ENCODE data around the gene RPAP2.
A peak's percentile ranks its signal among the peaks of the same experiment; 100 is the strongest.

The RPAP2 gene

GRCh38 chr1:92410706-92411105 lies 111.8 kb downstream of the RPAP2 start:
- Histone ChIP-seq H3K27me3 (ENCODE audit: insufficient read depth, low read length, poor library complexity) (no peaks in the 10 kb centered on the region), H3K4me3 (ENCODE audit: low read depth in 1 of 2, low read length in 2 of 2) (peak overlapping the region in 1 of 2 experiments; percentile 30; a peak in 2 of 4 replicates), H2AFZ (ENCODE audit: low read depth, low read length) (peak overlapping the region; percentile 15), H3K4me1 (ENCODE audit: insufficient read depth, low read length) (peaks cover 50% of the 10 kb centered on the region), H3K4me2 (ENCODE audit: insufficient read depth, low read length) (peak overlapping the region; percentile 54), H3K36me3 (ENCODE audit: insufficient read depth, low read length) (no peaks in the 10 kb centered on the region), H4K20me1 (ENCODE audit: insufficient read depth, low read length) (no peaks in the 10 kb centered on the region), H3K79me2 (ENCODE audit: insufficient read depth, low read length) (no peaks in the 10 kb centered on the region), H3K27ac (ENCODE audit: low read length) (peak overlapping the region; percentile 79), H3K9me3 (ENCODE audit: insufficient read depth, low read length, severe bottlenecking) (no peaks in the 10 kb centered on the region), H3K9ac (ENCODE audit: low read depth, low read length) (peak overlapping the region; percentile 43)
- ATAC-seq (ENCODE audit: insufficient read depth, low read depth), result peak; percentile 91
- no peak for TF ChIP-seq EZH2 (IDR thresholded peaks at IDR 0.05; ENCODE audit: borderline replicate concordance, low read depth, low read length, severe bottlenecking)
- TF ChIP-seq CTCF (IDR thresholded peaks at IDR 0.05; ENCODE audit: borderline replicate concordance, extremely low read depth, low read length, poor library complexity, severe bottlenecking), result peak; percentile 16
- peak; percentile 89 for DNase-seq

- Histone ChIP-seq H3K9ac (ENCODE audit: low read depth, low read length) (peak overlapping the region; percentile 43), H3K79me2 (ENCODE audit: insufficient read depth, low read length) (no peaks in the 10 kb centered on the region), H3K36me3 (ENCODE audit: insufficient read depth, low read length) (no peaks in the 10 kb centered on the region), H3K27me3 (ENCODE audit: insufficient read depth, low read length, poor library complexity) (no peaks in the 10 kb centered on the region), H3K4me2 (ENCODE audit: insufficient read depth, low read length) (peak overlapping the region; percentile 54), H3K4me1 (ENCODE audit: insufficient read depth, low read length) (peaks cover 50% of the 10 kb centered on the region), H3K9me3 (ENCODE audit: insufficient read depth, low read length, severe bottlenecking) (no peaks in the 10 kb centered on the region), H3K27ac (ENCODE audit: low read length) (peak overlapping the region; percentile 79), H4K20me1 (ENCODE audit: insufficient read depth, low read length) (no peaks in the 10 kb centered on the region), H3K4me3 (ENCODE audit: low read depth in 1 of 2, low read length in 2 of 2) (no peak overlapping the region), H2AFZ (ENCODE audit: low read depth, low read length) (0 out of 2 replicates have a peak overlapping the region, but pooled peaks have one; percentile 3)
- TF ChIP-seq EZH2 (IDR thresholded peaks at IDR 0.05; ENCODE audit: borderline replicate concordance, low read depth, low read length, severe bottlenecking) (no peak), CTCF (IDR thresholded peaks at IDR 0.05; ENCODE audit: borderline replicate concordance, extremely low read depth, low read length, poor library complexity, severe bottlenecking) (no peak)
- peak; percentile 55 for ATAC-seq (ENCODE audit: insufficient read depth, low read depth)
- peak; percentile 55 for DNase-seq
Observed at GRCh38 chr1:92411511-92411910, 112.7 kb downstream of the RPAP2 start.

- Histone ChIP-seq H3K4me1 (ENCODE audit: insufficient read depth, low read length) (no peaks in the 10 kb centered on the region), H4K20me1 (ENCODE audit: insufficient read depth, low read length) (no peaks in the 10 kb centered on the region), H3K27me3 (ENCODE audit: insufficient read depth, low read length, poor library complexity) (no peaks in the 10 kb centered on the region), H3K9ac (ENCODE audit: low read depth, low read length) (no peak overlapping the region), H3K79me2 (ENCODE audit: insufficient read depth, low read length) (no peaks in the 10 kb centered on the region), H3K9me3 (ENCODE audit: insufficient read depth, low read length, severe bottlenecking) (no peaks in the 10 kb centered on the region), H3K4me2 (ENCODE audit: insufficient read depth, low read length) (no peak overlapping the region), H3K36me3 (ENCODE audit: insufficient read depth, low read length) (no peaks in the 10 kb centered on the region), H3K27ac (ENCODE audit: low read length) (no peak overlapping the region), H3K4me3 (ENCODE audit: low read depth in 1 of 2, low read length in 2 of 2) (no peak overlapping the region), H2AFZ (ENCODE audit: low read depth, low read length) (peak overlapping the region; percentile 24; the same call in 1 of the 2 replicates)
- TF ChIP-seq EZH2 (IDR thresholded peaks at IDR 0.05; ENCODE audit: borderline replicate concordance, low read depth, low read length, severe bottlenecking), result no peak
- no peak for TF ChIP-seq CTCF (IDR thresholded peaks at IDR 0.05; ENCODE audit: borderline replicate concordance, extremely low read depth, low read length, poor library complexity, severe bottlenecking)
- DNase-seq (no peak), ATAC-seq (ENCODE audit: insufficient read depth, low read depth) (no peak; the same call in 2 of the 3 replicates)
Observed at GRCh38 chr1:92419642-92420041, 120.8 kb downstream of the RPAP2 start.

All from DND-41 (cell line).